Mesendoderm (in vitro differentiated cells): Measurements from ENCODE around the gene LORICRIN.

Source experiments
- DNase-seq: peaks from one replicate; pipeline ENCODE4 v3.0.0; 2013
- H2AK5ac ChIP-seq: 2 replicates; pipeline ENCODE4 v1.6.1; 2013; ENCODE audit warnings: low read length, inconsistent platforms
- H2BK120ac ChIP-seq: 2 replicates; pipeline ENCODE4 v1.6.1; 2013; ENCODE audit warnings: low read depth, mild to moderate bottlenecking, low read length, moderate library complexity, mixed read lengths
- H2BK15ac ChIP-seq: replicated peaks from 2 replicates; pipeline ENCODE4 v1.6.1; 2013; ENCODE audit warnings: low read depth, mild to moderate bottlenecking, moderate library complexity
- H2BK5ac ChIP-seq: 2 replicates; pipeline ENCODE4 v1.6.1; 2013; ENCODE audit warnings: low read length, inconsistent platforms
- H3K18ac ChIP-seq: 2 replicates; pipeline ENCODE4 v1.6.1; 2013; ENCODE audit warnings: mild to moderate bottlenecking, low read length, mixed read lengths
- H3K23ac ChIP-seq: one replicate; pipeline ENCODE4 v1.6.1; 2013; ENCODE audit warnings: low read length
- H3K27ac ChIP-seq: 2 replicates; pipeline ENCODE4 v1.5.1; 2013; ENCODE audit warnings: low read depth, mild to moderate bottlenecking, inconsistent platforms, low read length, moderate library complexity
- H3K27me3 ChIP-seq: 2 replicates; pipeline ENCODE4 v1.6.1; 2013; ENCODE audit warnings: low read length, control low read depth, mild to moderate bottlenecking, inconsistent platforms; ENCODE audit not compliant: insufficient read depth, poor library complexity
- H3K36me3 ChIP-seq: 2 replicates; pipeline ENCODE4 v1.6.1; 2013; ENCODE audit warnings: low read length, inconsistent platforms; ENCODE audit not compliant: control insufficient read depth, insufficient read depth
- H3K4ac ChIP-seq: one replicate; pipeline ENCODE4 v1.6.1; 2013; ENCODE audit warnings: low read depth, mild to moderate bottlenecking, low read length, moderate library complexity
- H3K4me1 ChIP-seq: 2 replicates; pipeline ENCODE4 v1.6.1; 2013; ENCODE audit warnings: low read depth, low read length, inconsistent platforms; ENCODE audit not compliant: control insufficient read depth
- H3K4me2 ChIP-seq: 2 replicates; pipeline ENCODE4 v1.6.1; 2013; ENCODE audit warnings: low read length
- H3K4me3 ChIP-seq: 2 replicates; pipeline ENCODE4 v1.5.1; 2013; ENCODE audit warnings: mild to moderate bottlenecking, low read length
- H3K56ac ChIP-seq: one replicate; pipeline ENCODE4 v1.6.1; 2013; ENCODE audit warnings: low read length
- H3K79me1 ChIP-seq: 2 replicates; pipeline ENCODE4 v1.6.1; 2013; ENCODE audit warnings: low read length, inconsistent platforms
- H3K79me2 ChIP-seq: 2 replicates; pipeline ENCODE4 v1.6.1; 2013; ENCODE audit warnings: mild to moderate bottlenecking, low read length; ENCODE audit not compliant: control insufficient read depth, insufficient read depth
- H3K9ac ChIP-seq: 2 replicates; pipeline ENCODE4 v1.6.1; 2013; ENCODE audit warnings: low read length, inconsistent platforms
- H4K5ac ChIP-seq: one replicate; pipeline ENCODE4 v1.6.1; 2013; ENCODE audit warnings: low read length
- H4K8ac ChIP-seq: one replicate; pipeline ENCODE4 v1.6.1; 2013; ENCODE audit warnings: low read depth, mild to moderate bottlenecking, control low read depth, low read length, moderate library complexity
- WGBS: extraction: QIAGEN DNeasy Blood & Tissue Kit; methylation state at CpG from one replicate; pipeline ENCODE4 v1.1.7; 2013; ENCODE audit warnings: low lambda C conversion rate, missing lambda C conversion rate; ENCODE audit not compliant: insufficient coverage; ENCODE audit errors: extremely low coverage; 5-methylcytosine and 5-hydroxymethylcytosine counted together

LORICRIN gene

GRCh38 chr1:153242160-153242559, 17.3 kb upstream of the LORICRIN start:
- Histone ChIP-seq H3K56ac (no peak overlapping the region), H3K79me2 (no peaks in the 10 kb centered on the region), H3K4me2 (no peak overlapping the region), H4K8ac (no peak overlapping the region), H2BK120ac (no peak overlapping the region), H3K4me3 (no peak overlapping the region), H3K4me1 (no peaks in the 10 kb centered on the region), H2AK5ac (no peak overlapping the region), H3K23ac (no peak overlapping the region), H3K27me3 (no peaks in the 10 kb centered on the region), H4K5ac (no peak overlapping the region), H3K36me3 (no peaks in the 10 kb centered on the region), H3K4ac (no peak overlapping the region), H2BK5ac (no peak overlapping the region), H3K27ac (no peak overlapping the region), H3K18ac (no peak overlapping the region), H3K9ac (no peak overlapping the region), H3K79me1 (no peaks in the 10 kb centered on the region), H2BK15ac (no peak overlapping the region)
- WGBS = no CpG with 5 or more reads among the region's 1 CpG
- DNase-seq = no peak

GRCh38 chr1:153245466-153245865, 14.0 kb upstream of the LORICRIN start:
- DNase-seq = no peak
- Histone ChIP-seq H2BK120ac (no peak overlapping the region), H3K4ac (no peak overlapping the region), H3K79me2 (no peaks in the 10 kb centered on the region), H3K36me3 (no peaks in the 10 kb centered on the region), H2AK5ac (no peak overlapping the region), H3K56ac (no peak overlapping the region), H3K27ac (no peak overlapping the region), H3K18ac (no peak overlapping the region), H3K79me1 (no peaks in the 10 kb centered on the region), H3K4me2 (no peak overlapping the region), H4K8ac (no peak overlapping the region), H3K4me3 (no peak overlapping the region), H3K9ac (no peak overlapping the region), H2BK15ac (no peak overlapping the region), H3K4me1 (no peaks in the 10 kb centered on the region), H3K27me3 (no peaks in the 10 kb centered on the region), H2BK5ac (no peak overlapping the region), H3K23ac (no peak overlapping the region), H4K5ac (no peak overlapping the region)
- no CpG with 5 or more reads among the region's 4 CpGs for WGBS

GRCh38 chr1:153246018-153246417, 13.5 kb upstream of the LORICRIN start:
- H4K8ac ChIP-seq = no peak overlapping the region
- no peak overlapping the region for H3K4me2 ChIP-seq
- no peak overlapping the region for H2BK15ac ChIP-seq
- H3K4me3 ChIP-seq = no peak overlapping the region
- DNase-seq = no peak
- no peaks in the 10 kb centered on the region for H3K79me2 ChIP-seq
- no peak overlapping the region for H4K5ac ChIP-seq
- no peaks in the 10 kb centered on the region for H3K4me1 ChIP-seq
- H3K27me3 ChIP-seq = no peaks in the 10 kb centered on the region
- no peak overlapping the region for H3K9ac ChIP-seq
- H3K36me3 ChIP-seq = no peaks in the 10 kb centered on the region
- no CpG with 5 or more reads among the region's 1 CpG for WGBS
- H3K79me1 ChIP-seq = no peaks in the 10 kb centered on the region
- no peak overlapping the region for H2BK120ac ChIP-seq
- H3K56ac ChIP-seq = no peak overlapping the region
- no peak overlapping the region for H3K4ac ChIP-seq
- H2AK5ac ChIP-seq = no peak overlapping the region
- no peak overlapping the region for H3K27ac ChIP-seq
- no peak overlapping the region for H2BK5ac ChIP-seq
- no peak overlapping the region for H3K23ac ChIP-seq
- H3K18ac ChIP-seq = no peak overlapping the region

- Histone ChIP-seq H3K23ac (no peak overlapping the region), H3K4me3 (no peak overlapping the region), H3K18ac (no peak overlapping the region), H2BK15ac (no peak overlapping the region), H3K9ac (no peak overlapping the region), H2BK120ac (no peak overlapping the region), H3K4ac (no peak overlapping the region), H3K4me1 (no peaks in the 10 kb centered on the region), H3K56ac (no peak overlapping the region), H3K27me3 (no peaks in the 10 kb centered on the region), H3K36me3 (no peaks in the 10 kb centered on the region), H2AK5ac (no peak overlapping the region), H4K8ac (no peak overlapping the region), H4K5ac (no peak overlapping the region), H3K79me1 (no peaks in the 10 kb centered on the region), H2BK5ac (no peak overlapping the region), H3K4me2 (no peak overlapping the region), H3K79me2 (no peaks in the 10 kb centered on the region), H3K27ac (no peak overlapping the region)
- WGBS = no CpG with 5 or more reads among the region's 2 CpGs
- DNase-seq = no peak
Observed at GRCh38 chr1:153246825-153247224, 12.7 kb upstream of the LORICRIN start.

- Histone ChIP-seq H4K8ac (no peak overlapping the region), H3K4me2 (no peak overlapping the region), H3K56ac (no peak overlapping the region), H3K9ac (no peak overlapping the region), H3K79me2 (no peaks in the 10 kb centered on the region), H3K4ac (no peak overlapping the region), H2BK15ac (no peak overlapping the region), H2BK5ac (no peak overlapping the region), H3K27ac (no peak overlapping the region), H3K27me3 (no peaks in the 10 kb centered on the region), H3K18ac (no peak overlapping the region), H2BK120ac (no peak overlapping the region), H2AK5ac (no peak overlapping the region), H3K36me3 (no peaks in the 10 kb centered on the region), H3K4me1 (no peaks in the 10 kb centered on the region), H3K4me3 (no peak overlapping the region), H3K79me1 (no peaks in the 10 kb centered on the region), H3K23ac (no peak overlapping the region), H4K5ac (no peak overlapping the region)
- DNase-seq = no peak
- WGBS = no CpG with 5 or more reads among the region's 5 CpGs
Observed at GRCh38 chr1:153248176-153248879, 11.2 kb upstream of the LORICRIN start.

- Histone ChIP-seq H3K4me1 (no peaks in the 10 kb centered on the region), H2BK15ac (no peak overlapping the region), H3K27me3 (no peaks in the 10 kb centered on the region), H3K79me2 (no peaks in the 10 kb centered on the region), H3K4me2 (no peak overlapping the region), H3K23ac (no peak overlapping the region), H3K4ac (no peak overlapping the region), H3K18ac (no peak overlapping the region), H4K5ac (no peak overlapping the region), H3K36me3 (no peaks in the 10 kb centered on the region), H4K8ac (no peak overlapping the region), H3K27ac (no peak overlapping the region), H2BK120ac (no peak overlapping the region), H3K79me1 (no peaks in the 10 kb centered on the region), H2BK5ac (no peak overlapping the region), H2AK5ac (no peak overlapping the region), H3K56ac (no peak overlapping the region), H3K4me3 (no peak overlapping the region), H3K9ac (no peak overlapping the region)
- whole genome bisulfite sequencing = no CpG with 5 or more reads among the region's 1 CpG
- no peak for DNase-seq
Observed at GRCh38 chr1:153250166-153250565, 9.3 kb upstream of the LORICRIN start.
